ENCODE results near the gene SPRY1.

DNA sequence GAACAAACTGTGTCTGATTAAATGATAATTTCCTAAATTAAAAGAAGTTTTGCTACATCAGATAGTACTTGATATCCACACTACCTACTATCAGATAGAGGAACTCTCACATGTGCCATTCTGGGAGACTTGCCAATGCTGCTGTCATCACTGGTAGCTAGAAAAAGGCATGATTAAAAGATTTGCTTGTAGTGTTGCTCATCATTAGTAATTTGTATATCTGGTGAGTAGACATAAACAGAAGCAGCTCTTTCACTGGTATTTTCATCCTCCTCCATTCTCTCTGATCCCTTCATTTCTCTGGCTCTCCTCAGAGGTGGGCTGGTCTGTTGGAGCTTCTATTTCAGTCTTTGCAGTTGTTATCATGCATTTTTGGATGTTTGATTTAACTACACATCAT is 56.0 kb downstream of the SPRY1 start:
- TF ChIP-seq, protein P1, sequence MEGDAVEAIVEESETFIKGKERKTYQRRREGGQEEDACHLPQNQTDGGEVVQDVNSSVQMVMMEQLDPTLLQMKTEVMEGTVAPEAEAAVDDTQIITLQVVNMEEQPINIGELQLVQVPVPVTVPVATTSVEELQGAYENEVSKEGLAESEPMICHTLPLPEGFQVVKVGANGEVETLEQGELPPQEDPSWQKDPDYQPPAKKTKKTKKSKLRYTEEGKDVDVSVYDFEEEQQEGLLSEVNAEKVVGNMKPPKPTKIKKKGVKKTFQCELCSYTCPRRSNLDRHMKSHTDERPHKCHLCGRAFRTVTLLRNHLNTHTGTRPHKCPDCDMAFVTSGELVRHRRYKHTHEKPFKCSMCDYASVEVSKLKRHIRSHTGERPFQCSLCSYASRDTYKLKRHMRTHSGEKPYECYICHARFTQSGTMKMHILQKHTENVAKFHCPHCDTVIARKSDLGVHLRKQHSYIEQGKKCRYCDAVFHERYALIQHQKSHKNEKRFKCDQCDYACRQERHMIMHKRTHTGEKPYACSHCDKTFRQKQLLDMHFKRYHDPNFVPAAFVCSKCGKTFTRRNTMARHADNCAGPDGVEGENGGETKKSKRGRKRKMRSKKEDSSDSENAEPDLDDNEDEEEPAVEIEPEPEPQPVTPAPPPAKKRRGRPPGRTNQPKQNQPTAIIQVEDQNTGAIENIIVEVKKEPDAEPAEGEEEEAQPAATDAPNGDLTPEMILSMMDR (IDR thresholded peaks at IDR 0.05) = no peak
- no peak for TF ChIP-seq POLR2AphosphoS5 (IDR thresholded peaks at IDR 0.05)
- no peak for TF ChIP-seq POLR2A (IDR thresholded peaks at IDR 0.05)
- TF ChIP-seq EP300 (IDR thresholded peaks at IDR 0.05; ENCODE audit: low read depth) = no peak
